ENCODE results near the gene LMNTD1. TPM values are rescaled to one million over a fixed set of nuclear protein-coding genes. Genes with fewer than 3 reads are reported as not detected.

The LMNTD1 gene
- total and polyA plus RNA-seq, 10 of the 15 experiments (the other 5 are each of a cell fraction or from before 2014, with no cell fraction given), result not detected

GRCh38 chr12:25552681-25553080 is 402 bp downstream of the LMNTD1 start (continued):
- TF ChIP-seq EP300 (IDR thresholded peaks at IDR 0.05; ENCODE audit: borderline replicate concordance in 1 of 2, control insufficient read depth in 1 of 2, low read depth in 2 of 2, low read length in 2 of 2), result no peak

GRCh38 chr12:25550186-25550585 is 2.9 kb downstream of the LMNTD1 start:
- ChIA-PET CTCF (no interaction called here), RAD21 (ENCODE audit: unreplicated experiment) (no interaction called here), POLR2A (no interaction called here), SMC1A (ENCODE audit: uncharacterized antibody, unreplicated experiment) (no interaction called here)
- DNase-seq (ENCODE audit: low read depth, low spot score) (no peak), ATAC-seq (no peak), FAIRE-seq (no peak)
- in situ Hi-C loops (cut with MboI) (no loop called here), intact Hi-C loops (cut with micrococcal nuclease; ENCODE audit: unreplicated experiment) (no loop called here)
- H3K4me2 ChIP-seq (ENCODE audit: control insufficient read depth, insufficient read depth), result no peak overlapping the region
- BruUV-seq (replicated peaks), result no TSS peak
- no peaks in the 10 kb centered on the region for H3K79me2 ChIP-seq (ENCODE audit: control insufficient read depth, insufficient read depth, low read length)
- H3K27ac ChIP-seq (ENCODE audit: control insufficient read depth, insufficient read depth), result no peak overlapping the region
- H2AFZ ChIP-seq (ENCODE audit: control insufficient read depth, low read depth, low read length), result no peak overlapping the region
- no peaks in the 10 kb centered on the region for H3K36me3 ChIP-seq (ENCODE audit: control insufficient read depth in 2 of 2, insufficient read depth in 2 of 2, low read length in 1 of 2)
- H3K4me3 ChIP-seq, result no peak overlapping the region
- WGBS (ENCODE audit: insufficient coverage, insufficient replicate concordance, low lambda C conversion rate, missing lambda C conversion rate), result 32% methylated on average over 3 of the region's 3 CpGs
- H3K9ac ChIP-seq (ENCODE audit: control insufficient read depth, insufficient read depth, low read length), result no peak overlapping the region
- H3K9me3 ChIP-seq (replicated peaks; ENCODE audit: control insufficient read depth, insufficient read depth, low read length), result no peaks in the 10 kb centered on the region
- H3K4me1 ChIP-seq (ENCODE audit: control insufficient read depth, insufficient read depth, low read length), result no peaks in the 10 kb centered on the region
- no peaks in the 10 kb centered on the region for H3K27me3 ChIP-seq (replicated peaks in 1 of 2; ENCODE audit: control insufficient read depth in 2 of 2, insufficient read depth in 2 of 2, low read length in 1 of 2)
- H4K20me1 ChIP-seq (ENCODE audit: control insufficient read depth, insufficient read depth), result no peaks in the 10 kb centered on the region
- no peak for TF ChIP-seq ZBTB4 (CRISPR knock-in tag; IDR thresholded peaks at IDR 0.05)
- TF ChIP-seq ZNF274 (IDR thresholded peaks at IDR 0.05; ENCODE audit: insufficient read depth, insufficient read length), result no peak
- TF ChIP-seq ZBTB33 (IDR thresholded peaks at IDR 0.05), result no peak
- no peak for TF ChIP-seq FOXK2 (IDR thresholded peaks at IDR 0.05)
- TF ChIP-seq BCLAF1 (IDR thresholded peaks at IDR 0.05), result no peak
- TF ChIP-seq NFXL1 (IDR thresholded peaks at IDR 0.05; ENCODE audit: borderline replicate concordance), result no peak
- TF ChIP-seq STAT1 (conservative IDR thresholded peaks at IDR 0.05), result no peak
- TF ChIP-seq ELK1 (IDR thresholded peaks at IDR 0.05; ENCODE audit: low read depth, low read length), result no peak
- no peak for TF ChIP-seq SUZ12 (IDR thresholded peaks at IDR 0.05; ENCODE audit: unreplicated experiment)
- TF ChIP-seq PKNOX1 (IDR thresholded peaks at IDR 0.05), result no peak

Data from GM12878 (cell line).